ENCODE measurements around the gene GRM5.
A peak's percentile ranks its signal among the peaks of the same experiment; 100 is the strongest.
"Not testable (repeated sequence)": the region's sequence is repeated elsewhere in the genome, so short reads cannot be mapped to it uniquely, and the experiment has no call there.

The GRM5 gene

DNA sequence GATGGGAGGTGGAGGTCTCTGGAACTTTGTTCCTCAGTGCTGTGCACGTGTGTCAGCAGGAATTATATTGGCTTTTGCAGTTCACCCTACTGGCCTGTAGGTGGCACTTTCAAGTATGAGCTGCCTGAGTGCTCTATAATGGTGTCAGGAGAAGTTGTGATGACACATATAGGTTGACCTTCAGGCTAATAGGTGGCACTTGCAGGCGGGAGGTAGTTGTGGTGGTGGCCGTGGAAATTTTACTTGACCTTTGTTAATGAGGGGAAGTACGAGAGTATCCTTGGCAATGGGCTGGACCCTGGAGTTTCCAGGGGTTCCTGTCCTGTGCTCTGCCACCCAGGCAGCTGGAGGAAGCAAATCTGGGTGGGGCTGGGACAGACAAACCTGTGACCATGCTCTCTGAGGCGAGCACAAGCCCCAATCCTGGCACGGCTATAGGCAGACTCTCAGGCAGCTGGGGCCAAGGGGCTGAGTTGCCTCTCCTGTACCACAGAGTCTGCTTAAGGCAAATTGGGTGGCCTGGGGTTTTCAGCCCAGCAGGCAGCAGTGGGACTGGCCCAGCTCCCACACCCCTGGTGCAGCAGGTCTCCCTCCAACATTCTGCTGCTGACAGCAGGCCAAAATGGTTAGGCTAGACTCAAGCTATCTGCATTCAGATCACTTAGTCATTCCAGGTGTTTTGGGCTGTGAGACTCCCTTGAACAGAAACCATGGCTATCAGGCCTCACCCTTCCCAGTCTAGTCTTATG is 580.7 kb downstream of the GRM5 start:
- peak; percentile 66 to 67 for DNase-seq

- no peak for DNase-seq
Observed at GRCh38 chr11:88482871-88483301, 582.9 kb downstream of the GRM5 start.

GRCh38 chr11:88480223-88480622 is 585.6 kb downstream of the GRM5 start:
- DNase-seq: no peak

GRCh38 chr11:88478136-88478815 is 587.5 kb downstream of the GRM5 start:
- no peak for DNase-seq

- no peak for DNase-seq
Observed at GRCh38 chr11:88475991-88476418, 589.8 kb downstream of the GRM5 start.

DNA sequence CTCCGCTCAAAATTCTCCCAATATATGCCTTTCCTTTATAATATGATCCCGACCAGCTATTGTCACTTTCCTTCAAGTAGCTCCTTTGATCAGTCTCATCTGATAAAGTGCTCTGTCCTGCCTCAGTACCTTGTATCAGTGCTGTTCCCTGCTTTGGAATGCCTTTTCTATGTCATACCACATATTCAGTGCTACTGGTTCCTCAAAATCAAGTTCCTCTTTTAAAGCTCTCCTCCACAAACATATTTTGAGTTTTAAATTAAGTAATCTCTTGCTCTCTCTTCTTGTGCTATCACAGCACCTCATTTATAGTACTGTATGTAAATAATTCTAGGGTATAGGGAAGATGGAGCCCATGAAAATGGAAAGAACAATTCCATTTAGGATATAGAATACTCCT is 591.1 kb downstream of the GRM5 start:
- peak; percentile 81 to 82 for DNase-seq

GRCh38 chr11:88469561-88470225 is 596.1 kb downstream of the GRM5 start:
- no peak for DNase-seq

DNA sequence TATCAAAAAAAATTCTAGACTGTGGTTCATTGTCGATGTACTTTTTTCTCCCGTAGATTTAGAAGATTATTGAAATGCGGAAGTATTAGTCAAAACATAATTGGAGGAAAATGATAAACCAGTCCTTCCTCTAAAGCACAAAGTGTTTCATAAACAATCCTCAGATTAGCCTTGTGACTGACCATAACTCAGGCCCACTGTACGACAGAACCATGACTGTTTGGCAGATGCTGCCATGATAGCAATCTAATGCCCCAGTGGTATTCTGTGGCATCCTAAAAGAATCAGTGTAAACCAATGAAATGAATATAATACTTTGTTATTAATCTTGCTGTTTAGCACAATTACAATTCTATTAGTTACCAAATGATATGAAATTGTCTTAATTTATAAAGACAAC is 601.3 kb downstream of the GRM5 start:
- DNase-seq: no peak

DNA sequence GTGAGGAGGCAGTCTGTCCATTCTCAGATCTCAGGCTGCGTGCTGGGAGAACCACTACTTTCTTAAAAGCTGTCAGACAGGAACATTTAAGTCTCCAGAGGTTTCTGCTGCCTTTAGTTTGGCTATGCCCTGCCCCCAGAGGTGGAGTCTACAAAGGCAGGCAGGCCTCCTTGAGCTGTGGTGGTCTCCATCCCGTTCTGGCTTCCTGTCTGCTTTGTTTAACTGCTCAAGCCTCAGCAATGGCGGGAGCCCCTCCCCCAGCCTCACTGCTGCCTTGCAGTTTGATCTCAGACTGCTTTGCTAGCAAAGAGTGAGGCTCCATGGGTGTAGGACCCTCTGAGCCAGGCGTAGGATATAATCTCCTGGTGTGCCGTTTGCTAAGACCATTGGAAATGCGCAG is 602.5 kb downstream of the GRM5 start:
- not testable (repeated sequence) for DNase-seq

DNA sequence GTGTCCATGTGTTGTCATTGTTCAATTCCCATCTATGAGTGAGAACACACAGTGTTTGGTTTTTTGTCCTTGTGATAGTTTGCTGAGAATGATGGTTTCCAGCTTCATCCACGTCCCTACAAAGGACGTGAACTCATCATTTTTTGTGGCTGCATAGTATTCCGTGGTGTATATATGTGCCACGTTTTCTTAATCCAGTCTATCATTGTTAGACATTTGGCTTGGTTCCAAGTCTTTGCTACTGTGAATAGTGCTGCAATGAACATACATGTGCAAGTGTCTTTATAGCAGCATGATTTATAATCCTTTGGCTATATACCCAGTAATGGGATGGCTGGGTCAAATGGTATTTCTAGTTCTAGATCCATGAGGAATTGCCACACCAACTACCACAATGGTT is 607.7 kb downstream of the GRM5 start:
- not testable (repeated sequence) for DNase-seq

DNA sequence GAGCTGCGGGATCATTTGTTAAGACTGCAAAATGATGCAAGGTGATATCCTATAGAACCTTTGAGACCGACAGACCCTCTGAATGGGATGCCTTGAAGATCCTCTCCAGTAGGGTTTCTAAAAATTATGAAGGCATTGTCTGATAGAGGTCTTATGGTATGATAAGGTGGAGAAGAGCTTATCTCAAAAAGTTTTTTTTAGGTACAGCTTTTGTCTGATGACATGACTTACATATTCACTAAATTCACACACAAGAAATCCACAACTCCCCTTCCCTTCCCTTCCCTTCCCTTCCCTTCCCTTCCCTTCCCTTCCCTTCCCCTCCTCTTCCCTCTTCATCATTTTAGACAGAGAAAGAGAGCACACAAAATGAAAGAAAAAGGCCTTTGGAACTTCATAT is 609.8 kb downstream of the GRM5 start:
- DNase-seq: no peak

DNA sequence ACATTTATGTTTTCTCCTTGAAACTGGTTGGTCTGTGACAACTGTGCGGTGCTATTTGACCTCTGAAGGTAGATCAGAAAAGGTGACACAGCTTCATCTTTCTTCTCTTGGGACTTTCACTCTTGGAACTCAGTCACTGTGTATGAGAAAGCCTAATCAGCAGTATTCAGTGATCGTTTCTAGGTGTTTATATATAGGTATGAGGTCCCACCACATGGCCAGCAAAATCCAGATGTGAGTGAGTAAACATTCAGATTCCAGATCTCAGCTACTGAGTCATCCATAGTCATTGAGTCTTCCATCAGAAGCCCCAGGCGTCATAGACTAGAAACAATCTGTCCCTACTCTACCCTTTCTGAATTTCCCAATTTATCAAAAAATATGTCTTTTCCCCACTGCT is 610.9 kb downstream of the GRM5 start:
- DNase-seq: no peak
